SK-N-SH treated with all-trans-retinoic acid at 6 μM for 48 hours (cell line): ENCODE measurements around the gene COL4A1.

Experiments
- ARNTL ChIP-seq: fragments of 450-650 bp; formaldehyde crosslinking; IDR thresholded peaks from 2 replicates; pipeline ENCODE4 v1.5.0; 2020; ENCODE audit warnings: low read depth, mild to moderate bottlenecking, moderate library complexity, borderline replicate concordance
- CREB5 ChIP-seq: fragments of 250-450 bp; sonication (Bioruptor Pico); IDR thresholded peaks from 2 replicates; pipeline ENCODE4 v1.5.1; 2020; ENCODE audit warnings: low read depth, mild to moderate bottlenecking, moderate library complexity
- CSDC2 ChIP-seq: fragments of 250-450 bp; sonication (Bioruptor Pico); IDR thresholded peaks from 2 replicates; pipeline ENCODE4 v1.5.0; 2020; ENCODE audit warnings: mild to moderate bottlenecking, moderate library complexity
- ESRRG ChIP-seq: fragments of 250-450 bp; sonication (Bioruptor Pico); IDR thresholded peaks from 2 replicates; pipeline ENCODE4 v1.6.1; 2021; ENCODE audit warnings: mild to moderate bottlenecking
- PATZ1 ChIP-seq: fragments of 250-450 bp; sonication (Bioruptor Pico); IDR thresholded peaks from 2 replicates; pipeline ENCODE4 v1.8.0; 2020; ENCODE audit warnings: mild to moderate bottlenecking, moderate library complexity, borderline replicate concordance
- PPARA ChIP-seq: fragments of 250-450 bp; sonication (Bioruptor Pico); IDR thresholded peaks from 2 replicates; pipeline ENCODE4 v1.5.0; 2020; ENCODE audit warnings: mild to moderate bottlenecking, borderline replicate concordance
- RARB ChIP-seq: fragments of 250-450 bp; sonication (Bioruptor Pico); IDR thresholded peaks from 2 replicates; pipeline ENCODE4 v1.8.0; 2021; ENCODE audit warnings: mild to moderate bottlenecking, moderate library complexity
- SNAI2 ChIP-seq: fragments of 250-450 bp; sonication (Bioruptor Pico); IDR thresholded peaks from 2 replicates; pipeline ENCODE4 v1.5.0; 2020; ENCODE audit warnings: mild to moderate bottlenecking, moderate library complexity
- TCF4 ChIP-seq: fragments of 250-450 bp; sonication (Bioruptor Pico); IDR thresholded peaks from 2 replicates; pipeline ENCODE4 v1.8.0; 2021; ENCODE audit warnings: mild to moderate bottlenecking, moderate library complexity, borderline replicate concordance
- TOX ChIP-seq: fragments of 250-450 bp; sonication (Bioruptor Pico); IDR thresholded peaks from 2 replicates; pipeline ENCODE4 v1.8.0; 2021; ENCODE audit warnings: mild to moderate bottlenecking, moderate library complexity, borderline replicate concordance
- ZFP3 ChIP-seq: fragments of 250-450 bp; sonication (Bioruptor Pico); IDR thresholded peaks from 2 replicates; pipeline ENCODE4 v1.5.0; 2020; ENCODE audit warnings: mild to moderate bottlenecking, moderate library complexity
- ZFP30 ChIP-seq: fragments of 450-650 bp; formaldehyde crosslinking; IDR thresholded peaks from 2 replicates; pipeline ENCODE4 v1.5.0; 2022; ENCODE audit warnings: mild to moderate bottlenecking, moderate library complexity
- ZNF565 ChIP-seq: fragments of 450-650 bp; formaldehyde crosslinking; conservative IDR thresholded peaks from 2 replicates; pipeline ENCODE4 v1.5.0; 2020; ENCODE audit warnings: low read depth, mild to moderate bottlenecking, moderate library complexity

- TF ChIP-seq PATZ1 (CRISPR knock-in tag), result no peak
- TF ChIP-seq CSDC2, result no peak
- no peak for TF ChIP-seq ZFP3 (CRISPR knock-in tag)
- no peak for TF ChIP-seq PPARA (CRISPR knock-in tag)
- TF ChIP-seq TCF4 (CRISPR knock-in tag), result no peak
- TF ChIP-seq RARB, result no peak
- no peak for TF ChIP-seq CREB5
- TF ChIP-seq SNAI2 (CRISPR knock-in tag), result no peak
- no peak for TF ChIP-seq ARNTL
- TF ChIP-seq ZNF565 (CRISPR knock-in tag), result no peak
- no peak for TF ChIP-seq ESRRG (CRISPR knock-in tag)
- no peak for TF ChIP-seq TOX (CRISPR knock-in tag)
- no peak for TF ChIP-seq ZFP30 (CRISPR knock-in tag)
Observed at GRCh38 chr13:110099922-110100321, 207.0 kb downstream of the COL4A1 start.
